HEK293 (cell line): ENCODE results near the gene STARD3.

ENCODE experiments used
- AEBP2 ChIP-seq: fragments of 450-650 bp; formaldehyde crosslinking; IDR thresholded peaks from 2 replicates; pipeline ENCODE4 v1.5.1; 2016; ENCODE audit warnings: missing biosample characterization, missing genetic modification characterization, borderline replicate concordance
- BCL11A ChIP-seq: fragments of 450-650 bp; formaldehyde crosslinking; IDR thresholded peaks from 2 replicates; pipeline ENCODE4 v1.5.1; 2016; ENCODE audit warnings: low read depth, missing biosample characterization, missing genetic modification characterization
- BCL11B ChIP-seq: fragments of 450-650 bp; formaldehyde crosslinking; IDR thresholded peaks from 2 replicates; pipeline ENCODE4 v1.5.1; 2016; ENCODE audit warnings: low read depth, missing biosample characterization, missing genetic modification characterization
- KLF1 ChIP-seq: fragments of 450-650 bp; formaldehyde crosslinking; IDR thresholded peaks from 2 replicates; pipeline ENCODE4 v1.5.1; 2016; ENCODE audit warnings: missing biosample characterization, missing genetic modification characterization
- KLF16 ChIP-seq: fragments of 450-650 bp; formaldehyde crosslinking; IDR thresholded peaks from 2 replicates; pipeline ENCODE4 v1.5.1; 2017; ENCODE audit warnings: missing biosample characterization, missing genetic modification characterization
- PBX3 ChIP-seq: sonication (generic); formaldehyde crosslinking; IDR thresholded peaks from 2 replicates; pipeline ENCODE4 v1.8.1; 2022; ENCODE audit warnings: mild to moderate bottlenecking, moderate library complexity, missing genetic modification reagents
- PRDM10 ChIP-seq: fragments of 450-650 bp; formaldehyde crosslinking; IDR thresholded peaks from 2 replicates; pipeline ENCODE4 v1.5.1; 2016; ENCODE audit warnings: missing biosample characterization, missing genetic modification characterization
- SETDB1 ChIP-seq: IDR thresholded peaks from one replicate; pipeline ENCODE4 v1.6.1; 2017; ENCODE audit warnings: mild to moderate bottlenecking, low read length, moderate library complexity, mixed read lengths; ENCODE audit not compliant: insufficient read length
- ZBTB17 ChIP-seq: fragments of 450-650 bp; formaldehyde crosslinking; IDR thresholded peaks from 2 replicates; pipeline ENCODE4 v1.5.1; 2016; ENCODE audit warnings: missing biosample characterization, missing genetic modification characterization
- ZBTB8A ChIP-seq: fragments of 450-650 bp; formaldehyde crosslinking; IDR thresholded peaks from 2 replicates; pipeline ENCODE4 v1.5.1; 2016; ENCODE audit warnings: missing biosample characterization, missing genetic modification characterization
- ZNF10 ChIP-seq: fragments of 450-650 bp; formaldehyde crosslinking; IDR thresholded peaks from 2 replicates; pipeline ENCODE4 v1.5.1; 2017; ENCODE audit warnings: missing biosample characterization, missing genetic modification characterization
- ZNF132 ChIP-seq: fragments of 450-650 bp; formaldehyde crosslinking; IDR thresholded peaks from 2 replicates; pipeline ENCODE4 v1.5.1; 2017; ENCODE audit warnings: missing biosample characterization, missing genetic modification characterization, borderline replicate concordance
- ZNF146 ChIP-seq: fragments of 450-650 bp; formaldehyde crosslinking; IDR thresholded peaks from 2 replicates; pipeline ENCODE4 v1.5.1; 2016; ENCODE audit warnings: missing biosample characterization, missing genetic modification characterization
- ZNF155 ChIP-seq: fragments of 450-650 bp; formaldehyde crosslinking; IDR thresholded peaks from 2 replicates; pipeline ENCODE4 v1.5.1; 2016; ENCODE audit warnings: missing biosample characterization, missing genetic modification characterization
- ZNF174 ChIP-seq: fragments of 450-650 bp; formaldehyde crosslinking; IDR thresholded peaks from 2 replicates; pipeline ENCODE4 v1.5.0; 2017; ENCODE audit warnings: missing biosample characterization, mild to moderate bottlenecking, missing genetic modification characterization
- ZNF175 ChIP-seq: fragments of 450-650 bp; formaldehyde crosslinking; IDR thresholded peaks from 2 replicates; pipeline ENCODE4 v1.5.1; 2016; ENCODE audit warnings: missing biosample characterization, missing genetic modification characterization
- ZNF214 ChIP-seq: fragments of 450-650 bp; formaldehyde crosslinking; IDR thresholded peaks from 2 replicates; pipeline ENCODE4 v1.5.1; 2017; ENCODE audit warnings: missing biosample characterization, mild to moderate bottlenecking, missing genetic modification characterization, borderline replicate concordance
- ZNF280C ChIP-seq: fragments of 450-650 bp; formaldehyde crosslinking; IDR thresholded peaks from 2 replicates; pipeline ENCODE4 v1.5.1; 2016; ENCODE audit warnings: missing biosample characterization, missing genetic modification characterization
- ZNF311 ChIP-seq: fragments of 450-650 bp; formaldehyde crosslinking; IDR thresholded peaks from 2 replicates; pipeline ENCODE4 v1.5.1; 2017; ENCODE audit warnings: missing biosample characterization, missing genetic modification characterization, borderline replicate concordance
- ZNF37A ChIP-seq: fragments of 450-650 bp; IDR thresholded peaks from 2 replicates; pipeline ENCODE4 v1.5.1; 2018; ENCODE audit warnings: missing biosample characterization, missing genetic modification characterization
- ZNF416 ChIP-seq: fragments of 450-650 bp; formaldehyde crosslinking; IDR thresholded peaks from 2 replicates; pipeline ENCODE4 v1.5.1; 2016; ENCODE audit warnings: missing biosample characterization, missing genetic modification characterization
- ZNF433 ChIP-seq: fragments of 450-650 bp; formaldehyde crosslinking; IDR thresholded peaks from 2 replicates; pipeline ENCODE4 v1.5.1; 2016; ENCODE audit warnings: missing biosample characterization, missing genetic modification characterization, low read depth
- ZNF555 ChIP-seq: fragments of 450-650 bp; formaldehyde crosslinking; conservative IDR thresholded peaks from 2 replicates; pipeline ENCODE4 v1.5.1; 2017; ENCODE audit warnings: missing biosample characterization, mild to moderate bottlenecking, missing genetic modification characterization, inconsistent platforms
- ZNF571 ChIP-seq: fragments of 450-650 bp; formaldehyde crosslinking; IDR thresholded peaks from 2 replicates; pipeline ENCODE4 v1.5.0; 2017; ENCODE audit warnings: missing biosample characterization, missing genetic modification characterization
- ZNF585B ChIP-seq: fragments of 450-650 bp; formaldehyde crosslinking; IDR thresholded peaks from 2 replicates; pipeline ENCODE4 v1.5.1; 2016; ENCODE audit warnings: missing biosample characterization, missing genetic modification characterization
- ZNF623 ChIP-seq: fragments of 450-650 bp; formaldehyde crosslinking; IDR thresholded peaks from 2 replicates; pipeline ENCODE4 v1.5.1; 2016; ENCODE audit warnings: missing biosample characterization, missing genetic modification characterization
- ZNF629 ChIP-seq: fragments of 450-650 bp; formaldehyde crosslinking; IDR thresholded peaks from 2 replicates; pipeline ENCODE4 v1.5.1; 2017; ENCODE audit warnings: missing biosample characterization, missing genetic modification characterization
- ZNF792 ChIP-seq: fragments of 450-650 bp; formaldehyde crosslinking; IDR thresholded peaks from 2 replicates; pipeline ENCODE4 v1.5.1; 2016; ENCODE audit warnings: missing biosample characterization, missing genetic modification characterization
- ZNF837 ChIP-seq: fragments of 450-650 bp; formaldehyde crosslinking; IDR thresholded peaks from 2 replicates; pipeline ENCODE4 v1.5.1; 2016; ENCODE audit warnings: missing biosample characterization, missing genetic modification characterization
- ZSCAN5A ChIP-seq: fragments of 450-650 bp; formaldehyde crosslinking; IDR thresholded peaks from 2 replicates; pipeline ENCODE4 v1.5.1; 2016; ENCODE audit warnings: missing biosample characterization, missing genetic modification characterization

STARD3 gene

GRCh38 chr17:39667945-39668924, 31.3 kb downstream of the STARD3 start, which contains the start of gene PNMT (continued):
- TF ChIP-seq ZNF146 (tag by site-specific recombination) (no peak), ZNF10 (tag by site-specific recombination) (no peak), ZNF792 (tag by site-specific recombination) (no peak), ZNF214 (no peak), ZNF555 (tag by site-specific recombination) (no peak), ZNF311 (no peak), SETDB1 (no peak), ZNF837 (no peak), ZNF585B (no peak), ZNF623 (tag by site-specific recombination) (no peak), BCL11B (tag by site-specific recombination) (peak; percentile 65; the same call in 1 of the 2 replicates), ZNF280C (tag by site-specific recombination) (no peak), ZBTB17 (peak; percentile 90), ZBTB8A (tag by site-specific recombination) (peak; percentile 98), AEBP2 (tag by site-specific recombination) (no peak), ZNF37A (no peak), ZSCAN5A (tag by site-specific recombination) (no peak), ZNF155 (tag by site-specific recombination) (no peak), KLF16 (peak; percentile 39; the same call in 1 of the 2 replicates), ZNF416 (tag by site-specific recombination) (no peak), ZNF629 (tag by site-specific recombination) (no peak; the same call in 1 of the 2 replicates), KLF1 (tag by site-specific recombination) (peak; percentile 98), PBX3 (no peak), ZNF571 (tag by site-specific recombination) (no peak), ZNF132 (tag by site-specific recombination) (no peak), BCL11A (tag by site-specific recombination) (0 out of 2 replicates have a peak, but pooled peaks have one; percentile 44), PRDM10 (tag by site-specific recombination) (peak; percentile 56; the same call in 1 of the 2 replicates), ZNF433 (tag by site-specific recombination) (no peak), ZNF175 (tag by site-specific recombination) (no peak), ZNF174 (tag by site-specific recombination) (no peak)
